Effector CD4-positive, alpha-beta T cell (primary cell): ENCODE data around the gene PALMD.

Experiments used
- DNase-seq: peaks from one replicate; pipeline ENCODE4 v3.0.0-alpha.2; 2020

PALMD gene

DNA sequence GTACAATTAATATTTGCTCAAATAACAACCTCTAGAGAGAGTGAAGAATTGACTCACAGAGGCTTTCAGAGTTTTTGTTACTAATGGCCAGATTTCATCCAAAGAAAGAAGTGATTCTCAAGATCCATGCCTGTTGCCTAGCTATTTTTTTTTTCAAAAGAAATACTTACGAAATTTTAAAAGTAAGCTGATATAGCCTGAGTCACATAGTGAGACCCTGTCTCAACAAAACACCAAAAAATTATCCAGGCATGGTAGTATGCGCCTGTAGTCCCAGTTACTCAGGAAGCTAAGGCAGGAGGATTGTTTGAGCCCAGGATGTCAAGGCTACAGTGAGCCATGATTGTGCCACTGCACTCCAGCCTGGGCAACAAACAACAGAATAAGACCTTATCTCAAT, 14.6 kb downstream of the PALMD start:
- DNase-seq: no peak

DNA sequence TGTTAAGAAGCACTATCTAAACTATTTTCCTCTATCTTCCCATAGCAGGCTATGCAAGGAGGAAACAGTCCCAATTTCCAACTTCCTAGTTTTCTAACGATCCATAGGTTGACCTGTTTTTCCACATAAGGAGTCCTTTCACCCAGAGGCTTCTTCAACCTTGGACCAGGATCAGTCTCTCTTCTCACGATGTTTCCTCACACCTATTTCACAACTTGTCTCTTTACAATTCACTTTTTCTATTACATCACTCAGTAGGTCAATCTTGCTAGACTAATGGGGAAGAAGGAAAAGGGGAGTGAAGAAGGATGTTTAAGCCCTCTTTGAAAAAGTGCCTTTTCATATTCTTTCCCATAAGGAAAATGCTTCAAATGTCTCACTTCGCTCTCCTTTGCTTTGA, 15.9 kb downstream of the PALMD start:
- no peak for DNase-seq

DNA sequence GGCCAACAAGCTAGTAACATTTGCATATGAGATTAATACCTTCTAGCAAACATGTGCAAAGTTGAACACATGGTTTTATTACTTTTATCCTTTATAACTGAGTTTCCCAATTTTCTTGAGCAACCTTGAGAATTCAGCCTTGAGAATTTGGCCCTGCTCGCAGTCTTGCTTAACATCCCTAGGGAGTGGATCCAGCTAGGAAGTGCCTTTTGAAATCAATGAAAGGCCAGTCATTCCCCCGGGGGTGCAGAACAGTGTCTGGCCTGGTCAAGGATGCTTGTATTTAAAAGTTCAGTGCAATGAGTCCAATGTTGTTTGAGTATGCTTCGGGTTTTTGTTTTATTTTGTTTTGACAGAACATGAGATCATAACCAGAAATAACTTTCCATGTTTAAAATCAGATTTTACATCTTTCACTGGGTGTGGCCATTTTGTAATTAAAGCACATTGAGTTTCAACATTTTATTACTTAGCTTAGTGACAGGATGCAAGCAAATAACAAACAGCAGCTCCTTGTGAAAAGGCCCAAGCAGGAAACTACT, 16.7 kb downstream of the PALMD start:
- no peak for DNase-seq

- no peak for DNase-seq
Measured at GRCh38 chr1:99663501-99663900, 17.6 kb downstream of the PALMD start.

GRCh38 chr1:99665212-99665611, 19.3 kb downstream of the PALMD start:
- no peak for DNase-seq

DNA sequence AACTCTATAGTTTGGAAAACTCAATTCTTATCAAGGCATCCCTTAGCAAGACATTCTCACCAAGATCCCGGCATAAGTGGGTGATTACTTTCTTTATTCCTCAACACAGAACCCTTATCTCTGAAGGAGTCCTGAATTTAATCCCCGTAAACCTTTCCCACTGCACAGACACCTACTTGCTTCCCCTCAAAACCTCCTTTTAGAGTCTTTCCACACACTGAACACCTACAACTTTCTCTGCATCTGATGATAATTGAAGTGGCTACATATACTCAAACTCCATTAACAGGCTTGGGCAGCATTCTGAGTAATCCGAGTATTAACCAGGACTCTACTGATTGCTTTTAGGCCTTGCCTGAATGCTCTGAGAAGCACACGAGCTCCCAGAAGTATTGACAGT, 23.5 kb downstream of the PALMD start:
- no peak for DNase-seq

DNA sequence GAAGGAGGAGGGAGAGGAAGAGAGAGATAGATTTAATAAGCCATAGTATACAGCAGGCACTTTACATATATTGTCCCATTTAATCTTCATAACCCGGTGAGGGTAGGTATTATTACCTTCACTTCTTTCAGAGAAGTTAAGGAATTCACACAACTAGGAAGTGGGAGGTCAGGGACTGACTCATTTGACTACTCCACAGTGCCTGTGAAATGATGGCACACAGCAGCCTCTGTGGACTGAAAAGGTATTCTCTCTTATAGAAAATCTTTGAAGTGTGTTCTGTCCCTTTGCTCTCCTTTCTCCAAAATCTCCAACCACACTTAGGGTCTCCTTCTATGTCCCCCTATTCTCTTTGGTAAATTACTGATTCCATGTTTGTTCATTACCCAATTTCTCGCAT, 23.9 kb downstream of the PALMD start:
- DNase-seq: no peak

- DNase-seq: no peak
Measured at GRCh38 chr1:99670583-99670982, 24.7 kb downstream of the PALMD start.

DNA sequence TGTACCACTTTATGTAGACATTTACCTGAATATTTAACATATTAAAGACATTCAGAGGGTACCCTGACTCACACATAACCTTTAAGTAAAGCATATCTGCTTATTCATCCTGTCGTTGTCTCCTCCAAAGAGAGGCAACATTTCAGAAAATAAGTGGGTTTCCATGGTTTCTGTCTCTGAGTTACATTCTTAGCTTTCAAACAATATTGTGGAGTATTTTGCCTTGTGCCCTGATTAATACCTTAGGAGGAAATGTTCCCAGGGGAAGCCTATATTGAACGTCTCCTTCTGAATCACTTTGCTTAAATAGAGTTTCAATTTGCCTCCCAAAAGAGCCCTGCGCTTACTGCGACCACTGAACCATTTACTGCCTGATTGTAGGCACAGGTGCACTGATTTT, 26.1 kb downstream of the PALMD start:
- no peak for DNase-seq

DNA sequence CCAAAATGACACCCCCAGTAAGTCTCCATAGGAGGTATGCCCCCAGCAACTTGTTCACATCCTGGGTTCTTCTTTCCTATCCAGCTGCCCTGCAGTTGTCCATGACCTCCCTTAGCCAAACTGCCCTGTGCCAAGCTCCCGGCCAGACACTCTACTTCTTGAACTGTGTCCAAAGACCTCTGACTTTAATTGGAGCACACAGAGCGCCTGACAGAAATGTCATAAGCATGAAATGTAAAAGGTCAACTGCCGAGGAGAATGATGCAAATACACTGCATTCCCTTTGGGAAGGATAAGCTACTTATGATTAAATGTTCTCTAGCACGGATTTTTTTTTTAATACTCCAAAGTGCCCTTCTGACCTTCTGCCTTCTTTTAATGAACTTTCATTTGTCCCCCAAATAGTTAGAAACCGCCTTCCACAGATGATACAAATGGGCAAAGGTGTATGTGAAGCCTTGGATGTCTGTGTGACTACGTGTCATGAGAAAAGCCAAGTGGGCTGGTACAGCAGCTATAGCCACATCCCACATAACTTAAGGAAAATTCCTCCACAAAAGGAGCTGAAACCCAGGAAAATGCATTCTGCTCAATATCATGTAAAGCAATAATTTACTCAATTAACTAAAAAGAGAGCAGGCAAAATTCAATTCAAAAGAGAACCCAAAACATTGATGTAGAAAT, 26.8 kb downstream of the PALMD start:
- no peak for DNase-seq

DNA sequence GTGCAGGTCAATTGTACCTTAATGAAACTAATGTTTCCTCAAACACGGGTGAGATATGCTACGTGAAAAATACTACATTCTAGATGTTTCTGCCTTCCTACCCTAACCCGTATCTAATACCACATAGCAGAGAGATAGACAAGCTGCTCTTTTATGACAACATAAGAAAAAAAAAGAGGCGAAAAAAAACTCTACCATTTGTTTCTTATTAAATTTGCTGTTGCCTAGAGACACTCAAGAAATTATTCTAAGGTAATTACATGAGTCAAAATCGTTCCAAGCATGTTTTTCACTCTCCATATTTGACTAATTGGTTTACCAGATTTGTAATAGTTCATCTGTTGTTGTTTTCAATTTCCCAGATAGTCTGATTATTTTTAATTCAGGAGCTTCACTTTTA, 27.4 kb downstream of the PALMD start:
- no peak for DNase-seq

GRCh38 chr1:99674115-99675064, 28.5 kb downstream of the PALMD start:
- DNase-seq: no peak

DNA sequence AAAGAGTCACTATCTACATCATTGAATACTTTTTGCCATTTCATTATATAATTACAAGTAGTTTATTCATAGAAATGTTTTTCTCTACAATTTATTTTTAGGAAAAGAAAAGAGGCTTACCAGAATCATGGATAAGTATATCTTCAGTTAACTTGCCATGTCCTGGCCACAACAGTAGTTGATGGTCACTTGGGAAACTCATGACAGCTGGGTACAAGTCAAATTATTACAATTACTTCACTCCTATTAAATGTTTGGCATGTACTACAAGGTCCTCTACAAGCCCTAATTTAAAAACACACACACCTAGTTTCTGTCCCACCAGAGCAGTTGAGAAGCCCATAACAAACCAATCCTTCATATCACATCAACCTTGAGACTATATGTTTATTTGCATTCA, 29.4 kb downstream of the PALMD start:
- DNase-seq: no peak

DNA sequence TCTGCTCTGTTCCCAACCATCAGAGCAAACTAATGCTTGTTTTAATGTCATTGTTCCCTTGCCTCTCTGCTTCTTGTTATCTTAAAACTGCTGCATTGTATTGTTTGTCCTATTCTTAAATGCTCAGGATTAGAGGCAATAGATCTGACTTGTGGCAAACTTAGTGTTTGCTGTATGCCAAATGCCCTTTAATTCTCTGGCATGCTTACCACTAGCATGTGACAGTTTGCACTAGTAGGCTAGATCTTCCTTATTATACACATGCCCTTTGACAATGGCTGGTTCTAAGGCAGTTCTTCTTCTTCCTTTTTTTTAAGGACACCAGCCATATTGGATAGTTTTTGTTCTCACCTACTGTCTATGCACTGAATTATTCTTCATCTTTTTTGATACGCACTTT, 30.1 kb downstream of the PALMD start:
- no peak for DNase-seq

DNA sequence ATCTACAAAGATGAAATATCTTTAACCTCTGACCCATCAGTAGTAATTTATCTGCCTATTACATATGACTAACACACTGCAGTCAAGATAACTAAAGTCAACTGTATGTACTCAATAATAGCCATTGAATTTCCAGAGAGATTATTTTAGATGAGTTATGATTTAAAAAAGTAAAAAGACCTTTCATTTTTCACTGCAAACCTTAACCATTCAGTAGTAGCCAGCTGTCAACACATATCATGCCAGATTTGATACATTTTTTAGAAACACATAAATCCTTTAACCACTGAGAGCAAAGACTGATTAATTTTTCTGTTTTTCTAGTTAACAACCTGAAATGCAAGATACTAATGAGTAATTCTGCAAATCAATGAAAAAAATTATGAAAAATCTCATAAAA, 31.0 kb downstream of the PALMD start:
- no peak for DNase-seq

DNA sequence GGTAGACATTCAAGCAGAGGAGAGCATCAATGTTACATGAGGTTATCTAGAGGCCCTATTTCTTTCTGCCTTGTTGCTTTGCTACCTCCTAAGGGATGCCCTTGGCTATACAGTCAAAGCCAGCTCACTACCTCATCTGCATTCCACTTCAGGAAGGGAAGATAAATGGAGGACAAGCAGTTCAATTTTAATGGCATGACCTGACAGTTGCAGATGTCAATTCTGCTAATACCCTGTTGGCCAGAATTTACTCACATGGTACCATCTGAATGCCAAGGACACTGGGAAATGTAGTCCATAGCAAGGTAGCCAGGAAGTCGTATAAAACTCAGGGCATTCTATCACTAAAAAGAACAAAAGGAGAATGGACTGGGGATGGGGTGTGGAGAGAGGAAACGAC, 31.5 kb downstream of the PALMD start:
- DNase-seq: no peak

- DNase-seq: no peak
Measured at GRCh38 chr1:99680270-99680669, 34.4 kb downstream of the PALMD start.

DNA sequence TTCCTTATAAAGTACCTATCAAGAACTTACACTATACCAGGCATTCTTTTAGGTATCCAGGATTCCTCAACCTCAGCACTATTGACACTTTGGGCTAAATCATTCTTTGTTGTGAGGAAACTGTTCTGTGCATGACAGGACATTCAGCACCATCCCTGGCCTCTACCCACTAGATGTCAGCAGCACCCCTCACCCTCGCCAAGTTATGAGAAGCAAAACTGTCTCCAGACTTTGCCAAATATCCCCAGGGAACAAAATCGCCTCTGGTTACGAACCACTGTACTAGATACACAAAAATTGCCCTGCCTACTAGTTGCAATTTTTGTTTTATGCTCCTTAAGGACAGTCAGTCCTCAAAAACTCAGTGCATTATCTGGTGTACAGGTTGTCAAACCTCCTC, 35.7 kb downstream of the PALMD start:
- DNase-seq: no peak

DNA sequence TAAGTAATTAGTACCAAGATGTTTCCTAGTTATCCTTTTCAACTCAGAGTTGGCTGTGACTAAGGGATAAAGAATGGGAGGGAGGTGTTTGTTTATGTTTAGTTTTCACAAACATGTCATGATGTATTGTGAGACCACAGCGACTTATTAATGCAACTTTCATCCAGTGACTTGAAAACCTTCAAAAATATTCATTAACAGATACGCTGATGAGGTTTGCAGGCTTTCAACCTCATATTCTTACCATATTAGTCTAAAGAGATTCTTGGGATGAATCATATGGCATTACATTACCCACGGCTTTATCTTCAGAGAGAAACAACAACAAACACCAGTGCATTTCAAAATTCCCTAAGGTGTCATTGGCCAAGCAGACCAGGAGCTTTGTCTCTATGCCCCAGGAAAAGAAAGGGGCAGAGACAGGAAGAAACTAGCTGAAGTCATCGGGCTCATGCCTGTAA, 36.4 kb downstream of the PALMD start:
- no peak for DNase-seq

- DNase-seq: no peak
Measured at GRCh38 chr1:99685516-99686180, 39.7 kb downstream of the PALMD start.

GRCh38 chr1:99691175-99691574, 45.3 kb downstream of the PALMD start:
- DNase-seq: no peak

DNA sequence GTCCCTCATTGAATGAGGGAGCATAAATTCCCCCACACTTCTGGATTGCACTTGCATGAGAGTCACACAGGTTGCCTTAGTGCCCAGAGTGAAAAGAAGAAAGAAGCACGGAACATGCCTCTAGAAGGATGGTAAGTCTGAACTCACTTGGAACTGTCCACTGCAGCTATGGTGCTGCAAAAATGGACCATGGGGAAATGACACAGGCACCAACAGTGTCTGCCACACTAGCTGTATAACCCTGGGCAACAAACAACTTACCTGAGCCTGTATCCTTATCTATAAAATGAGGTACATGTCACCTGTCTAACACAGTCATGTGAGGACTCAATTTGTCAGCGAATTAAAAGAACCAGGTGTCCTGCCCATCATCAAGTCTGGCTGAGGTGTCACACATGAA, 50.7 kb downstream of the PALMD start:
- no peak for DNase-seq

GRCh38 chr1:99697580-99697979, 51.7 kb downstream of the PALMD start:
- DNase-seq: no peak
